RCC 7860 (cell line): ENCODE results near the gene NGFR.
"Not testable (repeated sequence)": the region's sequence is repeated elsewhere in the genome, so short reads cannot be mapped to it uniquely, and the experiment has no call there.

Source experiments
- DNase-seq: peaks from one replicate; pipeline ENCODE4 v3.0.0-alpha.2; 2015; ENCODE audit warnings: low spot score
- FAIRE-seq: peaks from 2 replicates; lab custom pipeline; 2012; peaks lifted over from hg19 to GRCh38; lab: Jason Lieb, UNC

The NGFR gene

DNA sequence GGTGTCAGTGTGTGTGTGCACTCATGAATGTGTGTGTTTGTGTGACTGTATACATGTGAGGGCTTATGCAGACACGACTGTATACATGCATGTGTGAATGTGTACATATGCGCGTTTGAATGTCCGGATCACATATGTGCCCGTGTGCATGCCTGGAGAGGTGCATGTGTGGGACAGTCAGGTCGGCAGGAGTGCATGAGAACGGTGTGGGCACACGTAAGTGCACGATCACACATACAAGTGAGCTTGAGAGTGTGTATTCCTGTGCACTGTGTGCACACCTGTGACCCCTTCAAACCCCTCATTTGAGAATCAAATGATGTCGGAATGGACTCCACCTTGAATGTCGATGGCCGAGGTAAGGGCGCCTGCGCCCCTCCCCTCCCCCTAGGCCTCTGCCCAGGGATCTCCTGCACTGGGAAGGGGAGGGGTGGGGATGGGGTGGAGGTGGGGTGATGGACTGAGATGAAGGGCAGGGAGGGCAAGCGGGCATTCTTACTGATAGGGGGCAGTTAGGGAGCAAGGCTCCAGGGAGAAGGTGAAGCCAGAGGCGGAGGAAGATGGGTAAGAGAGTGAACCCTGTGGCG lies 601 bp upstream of the NGFR start:
- FAIRE-seq, result no peak

DNA sequence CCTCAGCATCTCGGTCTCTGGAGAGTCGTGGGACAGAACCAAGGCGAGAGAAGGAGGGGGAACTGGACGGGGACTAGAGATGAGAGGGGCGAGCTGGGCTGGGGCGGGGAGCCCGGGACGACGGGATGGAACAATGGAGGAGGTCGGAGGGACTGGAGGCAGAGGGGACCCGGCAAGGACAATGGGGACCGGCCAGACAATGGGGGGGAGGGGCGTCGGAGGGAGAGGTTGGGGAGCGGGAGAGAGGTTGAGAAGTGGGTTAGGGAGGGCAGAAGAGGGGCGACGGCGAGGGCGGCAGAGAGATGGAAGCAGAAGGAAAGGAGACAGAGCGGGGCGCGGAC lies 719 bp downstream of the NGFR start:
- no peak for DNase-seq
- no peak for FAIRE-seq

More for the DNA sequence above, 601 bp upstream of the NGFR start:
- no peak for DNase-seq

DNA sequence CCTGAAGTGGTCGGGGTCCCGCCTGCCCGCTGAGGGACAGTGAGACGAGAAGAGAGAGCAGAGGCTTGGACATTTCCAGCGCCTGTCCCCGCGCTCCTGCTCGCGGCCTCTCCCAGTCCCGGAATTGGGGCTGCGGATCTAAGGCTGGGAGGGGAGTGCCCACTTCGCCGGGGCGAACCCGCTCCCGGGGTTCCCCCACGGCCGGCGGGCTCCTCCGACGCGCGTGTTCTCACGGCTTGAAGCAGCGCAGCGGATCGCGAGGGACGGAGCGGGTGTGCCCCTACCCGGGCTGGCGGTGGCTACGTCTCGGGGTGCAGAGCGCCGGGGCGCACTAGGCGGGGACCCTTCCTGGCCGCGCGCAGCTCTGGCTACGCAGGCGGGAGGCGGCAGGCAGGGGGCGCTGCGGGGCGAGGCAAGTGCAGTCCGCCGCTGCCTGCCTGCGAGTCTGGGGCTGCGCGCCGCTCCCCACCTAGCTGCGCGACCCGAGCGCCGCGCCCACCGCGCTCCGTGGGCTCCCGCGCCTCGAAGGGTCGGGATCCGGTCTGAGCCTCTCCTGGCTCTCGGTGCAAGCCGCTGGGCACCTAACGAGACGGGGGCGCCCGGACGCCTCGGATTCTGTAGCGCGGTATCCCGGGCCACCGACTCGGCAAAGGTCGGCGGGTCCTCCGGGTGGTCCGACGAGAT lies 1.2 kb downstream of the NGFR start:
- FAIRE-seq (no peak), DNase-seq (no peak)

GRCh38 chr17:49496867-49497147 lies 1.7 kb downstream of the NGFR start:
- DNase-seq, result no peak

GRCh38 chr17:49497148-49498028 lies 2.3 kb downstream of the NGFR start:
- FAIRE-seq (no peak), DNase-seq (no peak)

More at GRCh38 chr17:49496867-49497147, 1.7 kb downstream of the NGFR start:
- FAIRE-seq, result no peak

GRCh38 chr17:49498029-49498615 lies 3.0 kb downstream of the NGFR start:
- DNase-seq (no peak), FAIRE-seq (no peak)

DNA sequence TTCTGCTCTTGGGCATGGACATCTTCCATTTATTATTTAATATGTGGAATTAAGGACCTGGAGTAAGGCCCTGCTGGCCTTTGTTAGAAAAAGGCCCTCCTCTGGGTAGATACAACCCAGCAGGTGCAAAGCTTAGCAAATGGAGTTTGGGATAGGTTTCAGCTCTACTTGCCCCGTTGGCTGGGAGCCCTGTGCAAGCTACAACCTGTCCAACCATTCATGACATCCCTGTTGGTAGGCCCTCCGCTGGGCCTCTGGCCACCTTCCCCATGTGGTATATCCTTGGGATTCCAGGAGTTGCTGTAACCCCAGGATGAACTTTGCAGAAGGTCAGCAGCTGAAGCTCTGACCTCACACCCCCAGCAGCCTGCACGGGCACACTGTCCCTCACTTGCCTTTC lies 6.4 kb downstream of the NGFR start:
- DNase-seq, result no peak
- no peak for FAIRE-seq

DNA sequence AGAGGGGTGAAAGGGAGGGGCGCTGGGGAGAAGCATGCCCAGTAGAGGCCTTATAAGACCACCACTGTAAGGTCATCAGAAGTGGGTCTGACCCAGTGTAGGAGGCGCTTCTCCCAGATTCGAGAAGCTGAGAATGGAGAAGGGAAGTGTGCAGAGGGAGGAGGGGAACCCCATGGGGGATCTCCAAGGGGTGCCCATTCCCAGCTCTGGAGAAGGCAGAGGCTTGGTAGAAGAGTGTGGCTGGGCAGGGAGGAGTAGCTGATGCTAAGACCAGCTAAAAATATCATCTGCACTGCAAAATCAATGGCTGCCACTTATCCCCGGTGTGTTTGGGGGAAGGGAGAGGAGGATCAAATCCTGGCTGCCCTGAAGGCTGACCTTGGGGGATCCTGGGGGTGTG lies 7.2 kb downstream of the NGFR start:
- FAIRE-seq (no peak), DNase-seq (no peak)

- not testable (repeated sequence) for FAIRE-seq, DNase-seq
Measured at GRCh38 chr17:49502680-49503079, 7.6 kb downstream of the NGFR start.

GRCh38 chr17:49504369-49504768 lies 9.3 kb downstream of the NGFR start:
- FAIRE-seq (no peak), DNase-seq (no peak)

GRCh38 chr17:49505854-49506253 lies 10.8 kb downstream of the NGFR start:
- DNase-seq (no peak), FAIRE-seq (no peak)

DNA sequence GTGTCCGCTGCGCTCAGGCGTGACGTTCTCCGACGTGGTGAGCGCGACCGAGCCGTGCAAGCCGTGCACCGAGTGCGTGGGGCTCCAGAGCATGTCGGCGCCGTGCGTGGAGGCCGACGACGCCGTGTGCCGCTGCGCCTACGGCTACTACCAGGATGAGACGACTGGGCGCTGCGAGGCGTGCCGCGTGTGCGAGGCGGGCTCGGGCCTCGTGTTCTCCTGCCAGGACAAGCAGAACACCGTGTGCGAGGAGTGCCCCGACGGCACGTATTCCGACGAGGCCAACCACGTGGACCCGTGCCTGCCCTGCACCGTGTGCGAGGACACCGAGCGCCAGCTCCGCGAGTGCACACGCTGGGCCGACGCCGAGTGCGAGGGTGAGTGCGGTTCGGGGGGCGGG lies 11.2 kb downstream of the NGFR start:
- DNase-seq, result no peak
- no peak for FAIRE-seq

DNA sequence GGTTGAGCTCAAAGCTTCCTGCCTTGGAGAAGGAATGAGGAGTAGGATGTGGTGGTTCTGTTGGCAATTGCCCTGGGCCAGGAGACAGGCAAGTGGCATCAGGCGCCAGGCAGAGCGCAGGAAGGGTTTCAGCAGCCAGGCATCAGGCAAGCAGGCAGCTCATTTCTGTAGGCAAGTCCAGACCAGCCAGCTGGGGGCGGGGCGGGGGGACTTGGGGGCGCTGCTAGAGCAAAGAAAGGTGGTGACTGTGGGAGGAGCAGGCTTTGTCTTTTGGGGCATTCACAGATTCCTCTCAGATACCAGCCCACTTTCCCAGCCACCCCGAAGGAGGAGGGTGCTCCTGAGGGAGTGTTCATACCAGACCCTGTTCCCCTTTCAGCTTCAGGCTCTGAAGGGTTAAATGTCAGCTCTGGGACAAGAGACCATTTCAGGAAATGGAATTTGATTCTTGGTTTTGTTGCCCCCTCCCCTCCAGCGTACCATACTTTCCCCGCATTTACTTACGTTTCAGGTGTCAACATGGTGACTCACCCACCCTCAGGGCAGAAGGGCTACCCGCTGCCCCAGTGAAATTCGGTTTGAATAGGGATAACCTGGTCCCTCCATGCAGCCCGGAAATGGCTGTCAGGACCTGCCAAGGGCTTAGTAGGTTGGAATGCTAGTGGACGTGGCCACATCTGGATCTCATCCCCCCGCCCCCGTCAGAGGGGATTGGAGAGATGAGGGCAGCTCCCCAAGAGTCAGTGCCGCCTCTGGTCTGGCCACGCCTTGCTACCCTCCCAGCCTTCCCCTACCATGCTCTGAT lies 13.2 kb downstream of the NGFR start:
- FAIRE-seq, result no peak
- no peak for DNase-seq

GRCh38 chr17:49508866-49509587 lies 13.9 kb downstream of the NGFR start:
- FAIRE-seq (no peak), DNase-seq (no peak)

GRCh38 chr17:49509588-49509917 lies 14.5 kb downstream of the NGFR start:
- DNase-seq (no peak), FAIRE-seq (no peak)

DNA sequence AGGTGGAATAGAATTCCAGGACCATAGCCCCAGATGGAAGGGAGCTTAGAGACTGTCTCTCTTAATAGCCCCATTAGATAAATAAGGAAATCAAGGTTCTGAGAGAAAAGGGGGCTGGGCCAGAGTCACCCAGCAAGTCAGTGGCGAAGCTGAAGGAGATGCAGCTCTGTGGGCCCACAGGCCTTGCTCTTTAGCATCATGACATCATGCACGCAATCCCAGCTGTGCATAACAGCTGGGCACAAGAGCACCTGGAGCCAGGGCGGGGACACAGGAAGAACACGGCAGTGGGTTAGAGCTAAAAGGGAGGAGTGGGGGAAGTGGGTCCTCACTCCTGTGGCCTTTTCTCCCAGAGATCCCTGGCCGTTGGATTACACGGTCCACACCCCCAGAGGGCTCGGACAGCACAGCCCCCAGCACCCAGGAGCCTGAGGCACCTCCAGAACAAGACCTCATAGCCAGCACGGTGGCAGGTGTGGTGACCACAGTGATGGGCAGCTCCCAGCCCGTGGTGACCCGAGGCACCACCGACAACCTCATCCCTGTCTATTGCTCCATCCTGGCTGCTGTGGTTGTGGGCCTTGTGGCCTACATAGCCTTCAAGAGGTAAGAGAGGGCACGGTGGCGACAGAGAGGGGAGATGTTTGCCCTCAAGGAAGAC lies 15.1 kb downstream of the NGFR start:
- DNase-seq (no peak), FAIRE-seq (no peak)

DNA sequence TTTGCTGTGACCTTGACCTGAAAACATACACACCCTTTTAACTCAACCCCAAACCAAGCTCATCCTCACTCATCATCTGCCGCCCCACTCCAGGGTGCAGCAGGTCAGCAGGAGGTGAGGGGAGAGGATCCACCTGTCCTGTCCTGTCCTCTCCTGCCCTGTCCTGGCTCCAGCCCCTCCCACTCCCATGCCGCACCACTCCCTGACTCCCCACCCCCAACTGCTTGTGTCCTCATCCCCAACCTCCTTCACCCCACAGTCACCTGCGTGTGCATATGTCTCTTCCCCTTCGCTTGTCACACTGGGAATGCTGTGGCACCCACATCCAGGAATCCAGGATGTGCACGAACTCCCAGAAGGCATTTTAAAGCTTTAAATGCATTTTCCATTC lies 15.6 kb downstream of the NGFR start:
- no peak for FAIRE-seq
- DNase-seq, result no peak

DNA sequence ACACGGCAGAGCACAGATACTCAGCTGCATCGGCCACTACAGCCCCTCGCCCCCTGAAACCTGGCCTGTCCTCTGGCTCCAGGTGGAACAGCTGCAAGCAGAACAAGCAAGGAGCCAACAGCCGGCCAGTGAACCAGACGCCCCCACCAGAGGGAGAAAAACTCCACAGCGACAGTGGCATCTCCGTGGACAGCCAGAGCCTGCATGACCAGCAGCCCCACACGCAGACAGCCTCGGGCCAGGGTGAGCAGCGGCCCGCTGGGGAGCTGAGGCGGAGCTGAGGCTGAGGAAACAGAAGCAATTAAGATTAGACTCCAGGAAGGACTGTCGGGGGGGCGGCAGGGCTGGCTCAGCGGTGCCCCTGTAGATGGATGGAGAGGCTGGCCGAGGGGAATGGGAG lies 16.7 kb downstream of the NGFR start:
- DNase-seq (no peak), FAIRE-seq (no peak)

DNA sequence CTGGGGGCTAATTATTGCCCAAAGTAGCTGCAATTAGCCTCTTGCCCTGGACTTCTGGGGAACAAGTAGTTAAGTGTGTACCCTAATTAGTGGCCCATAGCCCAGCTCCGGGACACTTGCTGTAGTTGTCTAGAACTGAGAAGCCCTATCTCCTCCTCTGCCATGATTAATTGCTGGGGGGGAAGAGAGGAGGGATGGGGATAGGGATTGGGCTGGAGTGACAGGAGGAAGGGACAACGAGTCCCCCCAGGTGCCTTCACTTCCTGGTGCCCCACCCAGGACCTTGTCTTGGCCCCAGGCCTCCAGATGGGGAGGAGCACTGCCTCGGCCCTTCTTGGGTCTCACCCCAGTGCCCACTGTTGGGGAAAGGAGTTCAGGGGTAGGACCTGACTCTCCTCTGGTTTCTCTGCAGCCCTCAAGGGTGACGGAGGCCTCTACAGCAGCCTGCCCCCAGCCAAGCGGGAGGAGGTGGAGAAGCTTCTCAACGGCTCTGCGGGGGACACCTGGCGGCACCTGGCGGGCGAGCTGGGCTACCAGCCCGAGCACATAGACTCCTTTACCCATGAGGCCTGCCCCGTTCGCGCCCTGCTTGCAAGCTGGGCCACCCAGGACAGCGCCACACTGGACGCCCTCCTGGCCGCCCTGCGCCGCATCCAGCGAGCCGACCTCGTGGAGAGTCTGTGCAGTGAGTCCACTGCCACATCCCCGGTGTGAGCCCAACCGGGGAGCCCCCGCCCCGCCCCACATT lies 17.4 kb downstream of the NGFR start:
- DNase-seq (no peak), FAIRE-seq (no peak)
